GM23338 (cell line): ENCODE data around the gene COPS6. TPM values are rescaled to one million over a fixed set of nuclear protein-coding genes. Genes with fewer than 3 reads are reported as not detected.
A peak's percentile ranks its signal among the peaks of the same experiment; 100 is the strongest.

Experiments
- ATAC-seq: fragments of 200-7000 bp; cut with Tn5 transposase; 3 replicates; pipeline ENCODE4 v1.9.1; 2020
- DNase-seq: peaks from one replicate; pipeline ENCODE4 v3.0.0-alpha.2; 2015; ENCODE audit warnings: low spot score
- H2AFZ ChIP-seq: fragments of 200-600 bp; sonication (generic); 2 replicates; pipeline ENCODE4 v1.8.0; 2016; ENCODE audit warnings: antibody characterized with exemption, mild to moderate bottlenecking, moderate library complexity
- H3F3A ChIP-seq: fragments of 200-600 bp; sonication (generic); replicated peaks from 2 replicates; pipeline ENCODE4 v1.8.0; 2017; ENCODE audit warnings: antibody characterized with exemption, mixed run types, low read depth
- H3K27ac ChIP-seq: fragments of 200-600 bp; sonication (generic); 2 replicates; pipeline ENCODE4 v1.6.1; 2016; ENCODE audit warnings: low read depth
- H3K27me3 ChIP-seq: fragments of 200-600 bp; sonication (generic); 2 replicates; pipeline ENCODE4 v1.8.0; 2016; ENCODE audit warnings: mild to moderate bottlenecking, mixed run types, moderate library complexity; ENCODE audit not compliant: insufficient read depth
- H3K36me3 ChIP-seq: fragments of 200-600 bp; sonication (generic); 2 replicates; pipeline ENCODE4 v1.8.0; 2016; ENCODE audit warnings: mild to moderate bottlenecking; ENCODE audit not compliant: insufficient read depth
- H3K4me1 ChIP-seq: fragments of 200-600 bp; sonication (generic); 2 replicates; pipeline ENCODE4 v1.8.0; 2016; ENCODE audit warnings: mild to moderate bottlenecking, moderate library complexity; ENCODE audit not compliant: insufficient read depth
- H3K4me2 ChIP-seq: fragments of 200-600 bp; sonication (generic); 2 replicates; pipeline ENCODE4 v1.7.1; 2017; ENCODE audit warnings: mixed run types
- H3K4me3 ChIP-seq: fragments of 200-600 bp; sonication (generic); 2 replicates; pipeline ENCODE4 v1.6.1; 2016; ENCODE audit warnings: mixed run types
- H3K79me2 ChIP-seq: fragments of 200-600 bp; sonication (generic); replicated peaks from 2 replicates; pipeline ENCODE4 v1.8.0; 2017; ENCODE audit warnings: mild to moderate bottlenecking; ENCODE audit not compliant: insufficient read depth
- H3K9me2 ChIP-seq: fragments of 200-600 bp; sonication (generic); 2 replicates; pipeline ENCODE4 v1.8.0; 2017; ENCODE audit not compliant: insufficient read depth
- H4K20me1 ChIP-seq: fragments of 200-600 bp; sonication (generic); replicated peaks from 2 replicates; pipeline ENCODE4 v1.8.0; 2017; ENCODE audit warnings: mild to moderate bottlenecking; ENCODE audit not compliant: insufficient read depth
- H3K27ac Mint-ChIP-seq: 2 replicates; pipeline ENCODE4 v1.8.0; 2020; ENCODE audit warnings: inconsistent platforms, mild to moderate bottlenecking, moderate library complexity, mixed read lengths
- H3K27me3 Mint-ChIP-seq: 3 replicates; pipeline ENCODE4 v1.8.0; 2022; ENCODE audit warnings: low read depth, mild to moderate bottlenecking, moderate library complexity, mixed read lengths, inconsistent platforms; ENCODE audit not compliant: insufficient read depth, poor library complexity
- H3K36me3 Mint-ChIP-seq: 3 replicates; pipeline ENCODE4 v1.8.0; 2021; ENCODE audit warnings: low read depth, mild to moderate bottlenecking, inconsistent platforms, moderate library complexity, mixed read lengths
- H3K4me1 Mint-ChIP-seq: 3 replicates; pipeline ENCODE4 v1.8.0; 2020; ENCODE audit warnings: mild to moderate bottlenecking, inconsistent platforms, mixed read lengths
- H3K4me3 Mint-ChIP-seq: 3 replicates; pipeline ENCODE4 v1.8.0; 2021; ENCODE audit warnings: moderate library complexity, mild to moderate bottlenecking, inconsistent platforms, mixed read lengths
- H3K9me3 Mint-ChIP-seq: 3 replicates; pipeline ENCODE4 v1.8.0; 2020; ENCODE audit warnings: moderate library complexity, mild to moderate bottlenecking, inconsistent platforms, mixed read lengths
- CTCF ChIP-seq, 2 experiments: fragments of 200-600 bp in 1 of 2; sonication (generic) in 1 of 2; conservative IDR thresholded peaks; 2 replicates each; pipeline versions ENCODE4 v1.5.1 to v1.6.1; 2016 to 2017; ENCODE audit warnings: antibody characterized with exemption in 2 of 2, low read depth in 2 of 2, mild to moderate bottlenecking in 2 of 2, moderate library complexity in 1 of 2
- EZH2 ChIP-seq: fragments of 200-600 bp; sonication (generic); IDR thresholded peaks from one replicate; pipeline ENCODE4 v1.8.0; 2017; ENCODE audit warnings: antibody characterized with exemption, mild to moderate bottlenecking, low read depth; ENCODE audit not compliant: unreplicated experiment
- EZH2phosphoT487 ChIP-seq: fragments of 200-600 bp; sonication (generic); IDR thresholded peaks from one replicate; pipeline ENCODE4 v1.8.1; 2018; ENCODE audit warnings: antibody characterized with exemption; ENCODE audit not compliant: unreplicated experiment
- NANOG ChIP-seq: IDR thresholded peaks from 2 replicates; pipeline ENCODE4 v1.6.1; 2016; ENCODE audit warnings: antibody characterized with exemption, borderline replicate concordance
- POLR2AphosphoS5 ChIP-seq: IDR thresholded peaks from 2 replicates; pipeline ENCODE4 v1.6.1; 2016; ENCODE audit warnings: antibody characterized with exemption, low read depth
- REST ChIP-seq: IDR thresholded peaks from one replicate; pipeline ENCODE4 v1.6.1; 2018; ENCODE audit warnings: antibody characterized with exemption; ENCODE audit not compliant: unreplicated experiment
- long read RNA-seq: library from polyadenylated mRNA; unstranded; transcript quantifications from one replicate; pipeline ENCODE4 v2.0.0, GENCODE V29; 2020; ENCODE audit not compliant: unreplicated experiment
- polyA plus RNA-seq: library from polyadenylated mRNA; unstranded; fragments of >200 nt; fragmentation: Nextera tagmentation; extraction: Ambion mirVana; gene quantifications from 2 replicates; pipeline ENCODE4 v1.2.1, GENCODE V29; 2016
- total RNA-seq: library from RNA; depleted of rRNA; stranded (reverse); fragments of >200 nt; shearing (Covaris generic); gene quantifications from 2 replicates; pipeline ENCODE4 v1.2.3, GENCODE V29; 2014; rRNA removed
- TF ChIP-seq, protein P1 (sequence below): IDR thresholded peaks from 2 replicates; pipeline ENCODE4 v1.6.1; 2016; ENCODE audit warnings: antibody characterized with exemption

The COPS6 gene
- total RNA-seq (89.8 and 104 TPM in 2 replicates), polyA plus RNA-seq (191 and 198 TPM in 2 replicates)
- long read RNA-seq, transcript COPS6-201 (10 exons, 1,432 nt) = major isoform, 181 of 197 reads
- long read RNA-seq, partial matches to known transcripts = 3 of 197 reads
- long read RNA-seq, other reads (novel, unspliced or antisense) = 9 of 197 reads

GRCh38 chr7:100088621-100089457 is at the start of gene COPS6:
COPS6 (plus strand) TSS chr7:100088969; CDS start chr7:100088991, 22 bp downstream.
- Histone ChIP-seq H2AFZ (peak within 1 kb of the TSS; percentile 95; the same call in 1 of the 2 replicates), H3F3A (peaks cover 53% of the 10 kb centered on the region), H4K20me1 (peaks cover 11% of the 10 kb centered on the region; the same call in 1 of the 2 replicates), H3K79me2 (peaks cover 8% of the 10 kb centered on the region), H3K4me3 (peak within 1 kb of the TSS; percentile 82), H3K4me1 (peaks cover 6% of the 10 kb centered on the region), H3K36me3 (peaks cover 17% of the 10 kb centered on the region), H3K27ac (peak within 1 kb of the TSS; percentile 90), H3K9me2 (no peaks in the 10 kb centered on the region), H3K4me2 (peak within 1 kb of the TSS; percentile 90), H3K27me3 (no peaks in the 10 kb centered on the region)
- Mint-ChIP-seq H3K9me3 (no peaks in the 10 kb centered on the region), H3K27me3 (peaks cover 34% of the 10 kb centered on the region), H3K27ac (peak within 1 kb of the TSS; percentile 94), H3K36me3 (peaks cover 37% of the 10 kb centered on the region), H3K4me3 (peak within 1 kb of the TSS; percentile 93), H3K4me1 (peaks cover 18% of the 10 kb centered on the region)
- ATAC-seq = peak; percentile 26
- no peak for TF ChIP-seq NANOG
- no peak for TF ChIP-seq EZH2
- TF ChIP-seq POLR2AphosphoS5 = peak; percentile 91
- TF ChIP-seq REST = peak; percentile 26
- TF ChIP-seq, protein P1, sequence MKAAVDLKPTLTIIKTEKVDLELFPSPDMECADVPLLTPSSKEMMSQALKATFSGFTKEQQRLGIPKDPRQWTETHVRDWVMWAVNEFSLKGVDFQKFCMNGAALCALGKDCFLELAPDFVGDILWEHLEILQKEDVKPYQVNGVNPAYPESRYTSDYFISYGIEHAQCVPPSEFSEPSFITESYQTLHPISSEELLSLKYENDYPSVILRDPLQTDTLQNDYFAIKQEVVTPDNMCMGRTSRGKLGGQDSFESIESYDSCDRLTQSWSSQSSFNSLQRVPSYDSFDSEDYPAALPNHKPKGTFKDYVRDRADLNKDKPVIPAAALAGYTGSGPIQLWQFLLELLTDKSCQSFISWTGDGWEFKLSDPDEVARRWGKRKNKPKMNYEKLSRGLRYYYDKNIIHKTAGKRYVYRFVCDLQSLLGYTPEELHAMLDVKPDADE = peak; percentile 49; the same call in 1 of the 2 replicates
- peak; percentile 86 for DNase-seq

GRCh38 chr7:100040575-100040974 is 48.2 kb upstream of the COPS6 start:
- Histone ChIP-seq H3K9me2 (no peaks in the 10 kb centered on the region), H3K4me1 (no peaks in the 10 kb centered on the region), H3K79me2 (no peaks in the 10 kb centered on the region), H4K20me1 (no peaks in the 10 kb centered on the region), H3K27me3 (no peaks in the 10 kb centered on the region), H3K4me2 (no peak overlapping the region), H3K27ac (no peak overlapping the region), H3K4me3 (no peak overlapping the region), H3F3A (no peaks in the 10 kb centered on the region; the same call in 1 of the 2 replicates), H2AFZ (no peak overlapping the region), H3K36me3 (peaks cover under 1% of the 10 kb centered on the region; the same call in 1 of the 2 replicates)
- H3K4me3 Mint-ChIP-seq = no peak overlapping the region
- peaks cover 2% of the 10 kb centered on the region; the same call in 2 of the 3 replicates for H3K4me1 Mint-ChIP-seq
- H3K9me3 Mint-ChIP-seq = peaks cover 14% of the 10 kb centered on the region
- peaks cover 3% of the 10 kb centered on the region for H3K27me3 Mint-ChIP-seq
- peaks cover 33% of the 10 kb centered on the region for H3K36me3 Mint-ChIP-seq
- DNase-seq (no peak), ATAC-seq (no peak)
- no peak overlapping the region for H3K27ac Mint-ChIP-seq
- no peak for TF ChIP-seq CTCF (conservative IDR thresholded peaks at IDR 0.05; ENCODE audit: low read depth in 2 of 2)
- no peak for TF ChIP-seq NANOG
- no peak for TF ChIP-seq EZH2phosphoT487
- no peak for TF ChIP-seq EZH2
- TF ChIP-seq, protein P1 = no peak
